Caco-2 (cell line): ENCODE data around the gene SCAND1. TPM values are rescaled to one million over a fixed set of nuclear protein-coding genes. Genes with fewer than 3 reads are reported as not detected.

Source experiments
- BruUV-seq: library from RNA; stranded (reverse); fragments of 400-500 nt; replicated peaks from 2 replicates; lab custom pipeline; 2021; lab: Mats Ljungman, UMichigan
- CTCF ChIA-PET: fragments of 300-600 bp; sonication (Branson Sonifier 250); formaldehyde crosslinking; loops from one replicate; lab custom pipeline; 2022; ENCODE audit warnings: antibody characterized with exemption; lab: Charles Lee
- POLR2A ChIA-PET: fragments of 300-600 bp; sonication (Branson Sonifier 250); formaldehyde crosslinking; loops from one replicate; lab custom pipeline; 2022; ENCODE audit warnings: antibody characterized with exemption; lab: Charles Lee
- DNase-seq, 2 experiments: peaks; one replicate each; pipeline versions ENCODE4 v3.0.0 to v3.0.0-alpha.2; 2020 to 2022
- H3K27me3 ChIP-seq: replicated peaks from 2 replicates; pipeline ENCODE4 v1.6.0; 2011; ENCODE audit warnings: low read length; ENCODE audit not compliant: control insufficient read depth, insufficient read depth
- H3K36me3 ChIP-seq: 2 replicates; pipeline ENCODE4 v1.5.1; 2011; ENCODE audit warnings: low read length; ENCODE audit not compliant: control insufficient read depth, insufficient read depth
- H3K4me1 ChIP-seq: fragments of 250-450 bp; sonication (Bioruptor Pico); 2 replicates; pipeline ENCODE4 v1.5.1; 2020; ENCODE audit warnings: mild to moderate bottlenecking
- H3K4me3 ChIP-seq: 2 replicates; pipeline ENCODE4 v1.5.1; 2011; ENCODE audit warnings: low read depth, mild to moderate bottlenecking, control low read depth, low read length
- H3K9me3 ChIP-seq: fragments of 250-450 bp; sonication (Bioruptor Pico); 2 replicates; pipeline ENCODE4 v1.5.1; 2020; ENCODE audit warnings: mild to moderate bottlenecking, moderate library complexity
- H3K27ac Mint-ChIP-seq: one replicate; pipeline ENCODE4 v1.8.0; 2022; ENCODE audit warnings: mixed read lengths; ENCODE audit not compliant: unreplicated experiment
- H3K27me3 Mint-ChIP-seq: one replicate; pipeline ENCODE4 v1.8.0; 2022; ENCODE audit warnings: mixed read lengths; ENCODE audit not compliant: insufficient read depth, unreplicated experiment
- H3K36me3 Mint-ChIP-seq: one replicate; pipeline ENCODE4 v1.8.0; 2022; ENCODE audit warnings: mild to moderate bottlenecking, mixed read lengths; ENCODE audit not compliant: insufficient read depth, unreplicated experiment
- H3K4me1 Mint-ChIP-seq: one replicate; pipeline ENCODE4 v1.8.0; 2022; ENCODE audit warnings: low read depth, mixed read lengths; ENCODE audit not compliant: unreplicated experiment
- H3K4me3 Mint-ChIP-seq: one replicate; pipeline ENCODE4 v1.8.0; 2022; ENCODE audit warnings: mild to moderate bottlenecking, moderate library complexity, mixed read lengths; ENCODE audit not compliant: unreplicated experiment
- H3K9me3 Mint-ChIP-seq: one replicate; pipeline ENCODE4 v1.8.0; 2022; ENCODE audit warnings: mixed read lengths; ENCODE audit not compliant: unreplicated experiment
- CTCF ChIP-seq, 2 experiments: fragments of 200-600 bp in 1 of 2; IDR thresholded peaks; 1 replicate in 1 of 2; 2 replicates in 1 of 2; pipeline versions ENCODE4 v1.5.1 to v1.8.0; 2011 to 2022; ENCODE audit warnings: antibody characterized with exemption in 1 of 2, control low read depth in 1 of 2, inconsistent platforms in 1 of 2, low read depth in 1 of 2, low read length in 1 of 2, mild to moderate bottlenecking in 1 of 2, moderate library complexity in 1 of 2; ENCODE audit not compliant: insufficient read depth in 1 of 2, severe bottlenecking in 1 of 2, unreplicated experiment in 1 of 2
- intact Hi-C: fragments of 100-400 bp; cut with micrococcal nuclease; formaldehyde crosslinking; loops from one replicate; pipeline ENCODE4 v1.10.0; 2022; ENCODE audit not compliant: unreplicated experiment
- total RNA-seq: library from RNA; stranded (reverse); gene quantifications from 2 replicates; pipeline ENCODE4 v1.2.3, GENCODE V29; 2022

The SCAND1 gene
- total RNA-seq, 1 experiment from 2014 or later = 129 TPM

DNA sequence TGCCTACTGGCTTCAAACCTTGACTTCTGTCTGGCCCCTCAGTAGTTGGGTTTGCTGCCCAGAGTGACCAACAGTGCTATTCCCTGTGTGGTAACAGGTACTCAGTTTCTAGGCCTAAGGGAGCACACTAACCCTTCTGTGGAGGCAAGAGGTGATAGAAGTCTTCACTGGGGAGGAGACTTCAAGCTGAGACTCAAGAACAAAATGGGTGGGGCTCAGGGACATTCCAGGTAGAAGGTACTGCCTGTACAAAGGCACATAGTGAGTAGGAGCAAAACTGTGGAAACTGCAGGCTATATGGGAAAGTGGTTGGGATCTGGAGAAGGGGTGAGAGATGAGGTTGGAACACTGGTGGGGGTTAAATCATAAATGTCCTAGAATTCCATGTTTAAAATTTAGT, 2.3 kb upstream of the SCAND1 start:
- TF ChIP-seq CTCF (IDR thresholded peaks at IDR 0.05; ENCODE audit: insufficient read depth in 1 of 2, low read depth in 1 of 2, low read length in 1 of 2, severe bottlenecking in 1 of 2, unreplicated experiment in 1 of 2) = no peak
- Mint-ChIP-seq H3K27me3 (peaks cover 5% of the 10 kb centered on the region), H3K36me3 (peaks cover 33% of the 10 kb centered on the region), H3K9me3 (peaks cover 13% of the 10 kb centered on the region), H3K4me3 (no peak overlapping the region), H3K27ac (no peak overlapping the region), H3K4me1 (peaks cover 16% of the 10 kb centered on the region)
- Histone ChIP-seq H3K4me1 (peaks cover 22% of the 10 kb centered on the region), H3K36me3 (no peaks in the 10 kb centered on the region), H3K9me3 (peaks cover 6% of the 10 kb centered on the region; the same call in 1 of the 2 replicates), H3K4me3 (no peak overlapping the region), H3K27me3 (no peaks in the 10 kb centered on the region)
- CTCF ChIA-PET = no interaction called here
- BruUV-seq = no TSS peak
- POLR2A ChIA-PET = interaction anchor here (0.7 kb wide), 1 partner anchor 214 kb away, joined by 3 read pairs; no protein-coding TSS in a partner anchor
- peak in 1 of 2 experiments; percentile 31 for DNase-seq
- intact Hi-C loops = loop anchor here (10.0 kb wide), 1 partner anchor 492 kb away; no protein-coding TSS in a partner anchor

- Mint-ChIP-seq H3K27me3 (no peaks in the 10 kb centered on the region), H3K9me3 (peaks cover 13% of the 10 kb centered on the region), H3K36me3 (peaks cover 34% of the 10 kb centered on the region), H3K27ac (peak overlapping the region; percentile 96), H3K4me3 (peak overlapping the region; percentile 88), H3K4me1 (peaks cover 9% of the 10 kb centered on the region)
- no peak for DNase-seq
- no peaks in the 10 kb centered on the region for H3K27me3 ChIP-seq
- peaks cover 6% of the 10 kb centered on the region; the same call in 1 of the 2 replicates for H3K9me3 ChIP-seq
- H3K4me1 ChIP-seq = peaks cover 22% of the 10 kb centered on the region
- ChIA-PET POLR2A (interaction anchor here (0.5 to 3.7 kb wide), 30 partner anchors 7 to 500 kb away, joined by 3 to 87 read pairs (median 5); partner anchors contain the start of genes AAR2, CEP250, CNBD2 and CPNE1), CTCF (interaction anchor here (0.5 to 3.8 kb wide), 51 partner anchors 8 to 965 kb away, joined by 3 to 54 read pairs (median 6); partner anchors contain the start of genes CNBD2, ERGIC3, PHF20 and RAB5IF)
- intact Hi-C loops = loop anchor here (1.0 to 10.0 kb wide), 9 partner anchors 13 to 1078 kb away; partner anchors contain the start of genes ACSS2, CNBD2 and RBM39
- no peaks in the 10 kb centered on the region for H3K36me3 ChIP-seq
- TSS peak; percentile 93 for BruUV-seq
- no peak for TF ChIP-seq CTCF (IDR thresholded peaks at IDR 0.05; ENCODE audit: insufficient read depth in 1 of 2, low read depth in 1 of 2, low read length in 1 of 2, severe bottlenecking in 1 of 2, unreplicated experiment in 1 of 2)
- H3K4me3 ChIP-seq = peak overlapping the region; percentile 86
Observed at GRCh38 chr20:35954907-35955251, 577 bp upstream of the SCAND1 start.

GRCh38 chr20:35953387-35954199, 709 bp downstream of the SCAND1 start:
- CTCF ChIA-PET = interaction anchor here (0.6 to 3.8 kb wide), 69 partner anchors 8 to 1129 kb away, joined by 3 to 54 read pairs (median 5); partner anchors contain the start of genes CNBD2, ERGIC3, PHF20 and RAB5IF
- intact Hi-C loops = loop anchor here (1.0 to 10.0 kb wide), 9 partner anchors 15 to 1076 kb away; partner anchors contain the start of genes ACSS2, CNBD2 and RBM39
- POLR2A ChIA-PET = interaction anchor here (0.6 to 3.7 kb wide), 36 partner anchors 8 to 1128 kb away, joined by 3 to 87 read pairs (median 4); partner anchors contain the start of genes AAR2, CEP250, CNBD2 and CPNE1
- Histone ChIP-seq H3K4me1 (peaks cover 22% of the 10 kb centered on the region), H3K36me3 (no peaks in the 10 kb centered on the region), H3K27me3 (no peaks in the 10 kb centered on the region), H3K9me3 (no peaks in the 10 kb centered on the region), H3K4me3 (peak overlapping the region; percentile 86)
- Mint-ChIP-seq H3K4me3 (peak overlapping the region; percentile 88), H3K27ac (peak overlapping the region; percentile 96), H3K36me3 (peaks cover 44% of the 10 kb centered on the region), H3K9me3 (peaks cover under 1% of the 10 kb centered on the region), H3K4me1 (peaks cover 9% of the 10 kb centered on the region), H3K27me3 (no peaks in the 10 kb centered on the region)
- TSS peak; percentile 69 for BruUV-seq
- DNase-seq = peak; percentile 73
- TF ChIP-seq CTCF (IDR thresholded peaks at IDR 0.05; ENCODE audit: insufficient read depth in 1 of 2, low read depth in 1 of 2, low read length in 1 of 2, severe bottlenecking in 1 of 2, unreplicated experiment in 1 of 2) = peak in 1 of 2 experiments; percentile 3
